HUES6 (cell line): ENCODE results near the gene CCDC107.

ENCODE experiments used
- H3K27ac ChIP-seq: 2 replicates; pipeline ENCODE4 v1.7.0; 2013; ENCODE audit warnings: low read depth, mild to moderate bottlenecking, low read length, inconsistent platforms
- H3K27me3 ChIP-seq: 2 replicates; pipeline ENCODE4 v1.6.1; 2013; ENCODE audit warnings: low read length; ENCODE audit not compliant: control insufficient read depth, insufficient read depth
- H3K36me3 ChIP-seq: 2 replicates; pipeline ENCODE4 v1.6.1; 2013; ENCODE audit warnings: low read length; ENCODE audit not compliant: control insufficient read depth, insufficient read depth
- H3K4me1 ChIP-seq: 2 replicates; pipeline ENCODE4 v1.6.1; 2013; ENCODE audit warnings: low read length; ENCODE audit not compliant: control insufficient read depth, insufficient read depth
- H3K4me3 ChIP-seq: 2 replicates; pipeline ENCODE4 v1.5.1; 2013; ENCODE audit warnings: low read depth, low read length
- H3K9ac ChIP-seq: one replicate; pipeline ENCODE4 v1.6.1; 2013; ENCODE audit warnings: mild to moderate bottlenecking, low read length
- H3K9me3 ChIP-seq: 2 replicates; pipeline ENCODE4 v1.6.1; 2013; ENCODE audit warnings: low read depth, low read length; ENCODE audit not compliant: control insufficient read depth, insufficient read depth

CCDC107 gene

DNA sequence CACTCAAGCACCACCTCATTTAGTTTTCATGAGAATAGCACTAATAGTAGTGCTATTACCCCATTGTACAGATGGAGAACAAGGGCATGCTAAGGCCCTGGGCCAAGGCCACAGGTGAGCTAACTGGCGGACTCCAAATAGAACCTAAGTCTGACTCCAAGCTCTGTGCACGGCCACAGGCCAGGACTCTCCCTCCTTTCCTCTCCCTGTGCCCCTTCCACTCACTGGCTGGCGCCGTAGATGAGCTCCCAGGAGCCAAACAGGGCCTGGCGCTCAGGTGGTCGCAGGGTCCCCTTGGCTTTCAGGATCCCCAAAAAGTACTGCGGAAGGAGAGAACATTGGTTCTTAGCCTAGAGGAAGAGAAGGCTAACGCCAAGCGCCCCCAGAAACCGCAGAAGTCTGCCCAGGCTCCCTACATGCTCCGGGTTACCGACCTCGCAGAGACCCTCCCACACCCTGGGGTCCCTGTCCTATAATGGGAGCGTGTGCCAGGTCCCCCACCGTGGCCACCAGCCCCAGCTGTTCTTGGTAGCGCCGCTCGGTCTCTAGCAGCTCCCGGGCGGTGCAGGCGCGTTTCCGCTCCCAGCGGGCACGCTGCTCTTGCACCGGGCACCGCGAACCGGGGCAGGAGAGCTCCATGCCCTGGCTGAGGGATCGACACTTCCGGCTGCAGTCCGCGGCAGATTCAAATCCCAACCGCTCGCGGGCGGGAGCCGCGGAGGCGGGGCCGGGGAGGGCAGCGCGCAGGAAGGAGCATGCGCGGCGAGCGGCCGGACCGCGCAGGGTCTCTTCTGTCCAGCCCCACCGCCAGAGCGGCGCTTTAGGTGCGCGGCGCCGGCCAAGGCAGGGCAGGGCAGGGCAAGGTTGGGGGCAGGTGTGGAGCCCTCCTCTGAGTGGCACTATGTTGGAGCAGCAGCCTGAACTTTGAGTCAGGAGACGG is 6.7 kb downstream of the CCDC107 start, which contains the start of gene ARHGEF39:
Gene ARHGEF39, minus strand, starts transcription at position 665 of the 940 bp plus-strand sequence. Its CDS starts 26 bp downstream, at position 639.
- H3K9me3 ChIP-seq = no peaks in the 10 kb centered on the region
- peak within 1 kb of the TSS; percentile 48; the same call in 1 of the 2 replicates for H3K27ac ChIP-seq
- H3K4me1 ChIP-seq = peaks cover 5% of the 10 kb centered on the region
- H3K4me3 ChIP-seq = peak within 1 kb of the TSS; percentile 86
- H3K27me3 ChIP-seq = no peaks in the 10 kb centered on the region
- H3K9ac ChIP-seq = peak within 1 kb of the TSS; percentile 87
- H3K36me3 ChIP-seq = peaks cover 31% of the 10 kb centered on the region

- no peak overlapping the region for H3K9ac ChIP-seq
- H3K27me3 ChIP-seq = no peaks in the 10 kb centered on the region
- no peak overlapping the region for H3K27ac ChIP-seq
- peaks cover 26% of the 10 kb centered on the region for H3K36me3 ChIP-seq
- no peaks in the 10 kb centered on the region for H3K9me3 ChIP-seq
- H3K4me1 ChIP-seq = peaks cover 5% of the 10 kb centered on the region
- H3K4me3 ChIP-seq = peak overlapping the region; percentile 86
Observed at GRCh38 chr9:35665471-35665818, 7.4 kb downstream of the CCDC107 start.

GRCh38 chr9:35666045-35666444 is 8.0 kb downstream of the CCDC107 start:
- no peaks in the 10 kb centered on the region for H3K9me3 ChIP-seq
- no peaks in the 10 kb centered on the region for H3K27me3 ChIP-seq
- H3K9ac ChIP-seq = no peak overlapping the region
- H3K4me3 ChIP-seq = no peak overlapping the region
- H3K27ac ChIP-seq = no peak overlapping the region
- peaks cover 20% of the 10 kb centered on the region for H3K36me3 ChIP-seq
- H3K4me1 ChIP-seq = peaks cover 3% of the 10 kb centered on the region

- no peaks in the 10 kb centered on the region for H3K27me3 ChIP-seq
- peaks cover 20% of the 10 kb centered on the region for H3K36me3 ChIP-seq
- no peak overlapping the region for H3K27ac ChIP-seq
- H3K4me1 ChIP-seq = peaks cover 3% of the 10 kb centered on the region
- no peak overlapping the region for H3K4me3 ChIP-seq
- no peaks in the 10 kb centered on the region for H3K9me3 ChIP-seq
- H3K9ac ChIP-seq = no peak overlapping the region
Observed at GRCh38 chr9:35666549-35666948, 8.5 kb downstream of the CCDC107 start.

DNA sequence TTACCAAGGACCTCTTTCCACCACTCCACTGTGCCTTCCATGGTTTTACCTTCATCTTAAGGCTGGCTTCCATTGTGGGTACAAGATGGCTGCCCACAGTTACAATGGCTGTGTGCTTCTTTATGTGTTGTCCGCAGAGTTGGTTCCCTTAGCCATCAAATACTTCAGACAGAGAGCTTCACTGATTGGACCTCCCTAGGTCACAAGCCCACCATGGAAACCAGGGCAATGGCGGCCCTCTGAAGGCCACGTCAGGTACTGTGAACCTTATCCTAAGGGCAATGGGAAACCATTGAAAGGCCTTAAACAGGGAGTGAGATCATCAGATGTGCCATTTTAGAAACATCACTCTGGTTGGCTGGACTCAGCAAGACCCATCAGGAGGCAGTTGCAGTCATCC is 9.8 kb downstream of the CCDC107 start:
- no peak overlapping the region for H3K4me3 ChIP-seq
- no peak overlapping the region for H3K9ac ChIP-seq
- H3K9me3 ChIP-seq = no peaks in the 10 kb centered on the region
- H3K36me3 ChIP-seq = peaks cover 6% of the 10 kb centered on the region
- H3K4me1 ChIP-seq = peaks cover 3% of the 10 kb centered on the region
- no peak overlapping the region for H3K27ac ChIP-seq
- H3K27me3 ChIP-seq = no peaks in the 10 kb centered on the region

DNA sequence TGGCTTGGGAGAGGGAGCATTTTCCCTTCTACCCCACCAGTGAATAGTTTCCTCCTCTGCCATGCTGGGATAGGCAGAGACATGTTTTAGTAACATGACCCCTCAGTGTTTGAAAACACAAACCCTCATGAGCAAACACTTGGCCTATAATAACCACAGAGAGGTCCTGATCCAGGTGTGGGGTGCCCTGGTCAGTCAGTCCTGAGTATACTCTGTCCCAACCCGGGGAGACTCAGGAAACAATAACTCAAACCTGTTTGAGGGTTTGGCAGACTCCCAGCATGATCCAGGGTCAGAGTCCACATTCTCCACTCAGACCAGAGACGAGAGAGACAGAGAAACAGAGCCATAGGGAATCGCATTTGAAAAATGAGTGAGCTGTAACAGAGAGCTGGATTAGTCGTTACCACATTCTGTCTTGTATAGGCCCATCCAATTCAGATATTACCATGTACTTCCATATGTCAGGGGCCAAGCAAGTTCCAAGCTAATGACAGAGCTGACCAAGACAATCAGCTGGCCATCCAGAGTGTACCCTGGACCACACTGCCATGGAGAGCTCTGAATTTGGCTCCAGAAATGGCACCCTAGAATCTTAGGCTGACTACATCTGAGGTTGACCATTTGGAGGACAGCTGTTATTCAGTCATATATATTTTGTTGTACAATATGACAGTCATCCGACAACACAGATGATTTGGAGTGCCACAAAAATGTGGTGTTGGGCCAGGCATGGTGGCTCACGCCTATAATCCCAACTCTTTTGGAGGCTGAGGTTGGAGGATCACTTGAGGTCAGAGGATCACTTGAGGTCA is 11.4 kb downstream of the CCDC107 start:
- Histone ChIP-seq H3K4me1 (peaks cover 3% of the 10 kb centered on the region), H3K9ac (no peak overlapping the region), H3K27ac (no peak overlapping the region)

GRCh38 chr9:35673132-35674024 is 15.3 kb downstream of the CCDC107 start, which contains the start of gene CA9:
Gene CA9, plus strand, starts transcription at chr9:35673928. Its CDS starts 32 bp downstream, at chr9:35673960.
- Histone ChIP-seq H3K27ac (no peak within 1 kb of the TSS), H3K4me1 (peaks cover 6% of the 10 kb centered on the region; the same call in 1 of the 2 replicates), H3K27me3 (peaks cover 22% of the 10 kb centered on the region), H3K4me3 (no peak within 1 kb of the TSS), H3K36me3 (no peaks in the 10 kb centered on the region), H3K9me3 (no peaks in the 10 kb centered on the region), H3K9ac (no peak within 1 kb of the TSS)

More for the DNA sequence above, 11.4 kb downstream of the CCDC107 start:
- Histone ChIP-seq H3K36me3 (no peaks in the 10 kb centered on the region), H3K9me3 (no peaks in the 10 kb centered on the region), H3K4me3 (no peak overlapping the region), H3K27me3 (peaks cover 14% of the 10 kb centered on the region)

GRCh38 chr9:35674025-35674361 is 15.9 kb downstream of the CCDC107 start:
- H3K4me1 ChIP-seq = peaks cover 6% of the 10 kb centered on the region; the same call in 1 of the 2 replicates
- no peaks in the 10 kb centered on the region for H3K36me3 ChIP-seq
- H3K27me3 ChIP-seq = peaks cover 22% of the 10 kb centered on the region
- H3K4me3 ChIP-seq = no peak overlapping the region
- H3K9ac ChIP-seq = no peak overlapping the region
- no peaks in the 10 kb centered on the region for H3K9me3 ChIP-seq
- H3K27ac ChIP-seq = no peak overlapping the region

DNA sequence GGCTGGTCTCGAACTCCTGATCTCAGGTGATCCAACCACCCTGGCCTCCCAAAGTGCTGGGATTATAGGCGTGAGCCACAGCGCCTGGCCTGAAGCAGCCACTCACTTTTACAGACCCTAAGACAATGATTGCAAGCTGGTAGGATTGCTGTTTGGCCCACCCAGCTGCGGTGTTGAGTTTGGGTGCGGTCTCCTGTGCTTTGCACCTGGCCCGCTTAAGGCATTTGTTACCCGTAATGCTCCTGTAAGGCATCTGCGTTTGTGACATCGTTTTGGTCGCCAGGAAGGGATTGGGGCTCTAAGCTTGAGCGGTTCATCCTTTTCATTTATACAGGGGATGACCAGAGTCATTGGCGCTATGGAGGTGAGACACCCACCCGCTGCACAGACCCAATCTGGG is 17.1 kb downstream of the CCDC107 start:
- Histone ChIP-seq H3K27me3 (peaks cover 22% of the 10 kb centered on the region), H3K9me3 (no peaks in the 10 kb centered on the region), H3K27ac (no peak overlapping the region), H3K4me3 (peak overlapping the region; percentile 70), H3K4me1 (peaks cover 10% of the 10 kb centered on the region; the same call in 1 of the 2 replicates), H3K36me3 (no peaks in the 10 kb centered on the region), H3K9ac (peak overlapping the region; percentile 42)

DNA sequence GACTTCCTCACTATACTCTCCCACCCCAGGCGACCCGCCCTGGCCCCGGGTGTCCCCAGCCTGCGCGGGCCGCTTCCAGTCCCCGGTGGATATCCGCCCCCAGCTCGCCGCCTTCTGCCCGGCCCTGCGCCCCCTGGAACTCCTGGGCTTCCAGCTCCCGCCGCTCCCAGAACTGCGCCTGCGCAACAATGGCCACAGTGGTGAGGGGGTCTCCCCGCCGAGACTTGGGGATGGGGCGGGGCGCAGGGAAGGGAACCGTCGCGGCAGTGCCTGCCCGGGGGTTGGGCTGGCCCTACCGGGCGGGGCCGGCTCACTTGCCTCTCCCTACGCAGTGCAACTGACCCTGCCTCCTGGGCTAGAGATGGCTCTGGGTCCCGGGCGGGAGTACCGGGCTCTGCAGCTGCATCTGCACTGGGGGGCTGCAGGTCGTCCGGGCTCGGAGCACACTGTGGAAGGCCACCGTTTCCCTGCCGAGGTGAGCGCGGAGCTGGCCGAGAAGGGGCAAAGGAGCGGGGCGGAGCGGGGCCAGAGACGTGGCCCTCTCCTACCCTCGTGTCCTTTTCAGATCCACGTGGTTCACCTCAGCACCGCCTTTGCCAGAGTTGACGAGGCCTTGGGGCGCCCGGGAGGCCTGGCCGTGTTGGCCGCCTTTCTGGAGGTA is 17.8 kb downstream of the CCDC107 start:
- Histone ChIP-seq H3K9me3 (no peaks in the 10 kb centered on the region), H3K36me3 (no peaks in the 10 kb centered on the region), H3K27me3 (peaks cover 22% of the 10 kb centered on the region), H3K4me1 (peaks cover 17% of the 10 kb centered on the region), H3K4me3 (peak overlapping the region; percentile 70), H3K27ac (no peak overlapping the region), H3K9ac (peak overlapping the region; percentile 55)
